C4-2B (cell line): ENCODE results near the gene CNTN4.

ENCODE experiments used
- H3K27ac ChIP-seq: fragments of 450-650 bp; 2 replicates; pipeline ENCODE4 v1.5.1; 2017
- CTCF ChIP-seq: fragments of 450-650 bp; conservative IDR thresholded peaks from 2 replicates; pipeline ENCODE4 v1.5.1; 2017; ENCODE audit warnings: mild to moderate bottlenecking
- ZFX ChIP-seq: fragments of 450-650 bp; IDR thresholded peaks from 2 replicates; pipeline ENCODE4 v1.6.1; 2017

CNTN4 gene

DNA sequence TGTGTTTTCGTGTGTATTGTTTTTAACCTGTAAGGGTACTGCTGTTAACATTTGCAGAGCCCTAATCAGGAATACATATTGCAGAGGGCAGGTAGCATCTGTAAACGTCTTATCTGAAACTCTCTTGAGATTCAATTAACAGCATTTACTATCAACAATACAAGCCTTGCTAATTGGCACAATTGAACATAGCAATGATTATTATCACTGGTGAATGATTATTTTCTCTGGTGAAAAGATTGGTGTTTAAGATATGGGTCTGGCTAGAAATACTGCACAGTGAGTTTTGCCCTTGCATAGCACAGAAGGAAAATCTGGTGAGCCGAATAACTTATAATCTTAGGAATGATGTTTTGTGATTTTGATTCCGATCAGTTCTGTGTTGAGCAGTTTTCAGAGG lies 5.9 kb upstream of the CNTN4 start:
- no peak for TF ChIP-seq ZFX
- TF ChIP-seq CTCF = no peak
- H3K27ac ChIP-seq = no peak overlapping the region

DNA sequence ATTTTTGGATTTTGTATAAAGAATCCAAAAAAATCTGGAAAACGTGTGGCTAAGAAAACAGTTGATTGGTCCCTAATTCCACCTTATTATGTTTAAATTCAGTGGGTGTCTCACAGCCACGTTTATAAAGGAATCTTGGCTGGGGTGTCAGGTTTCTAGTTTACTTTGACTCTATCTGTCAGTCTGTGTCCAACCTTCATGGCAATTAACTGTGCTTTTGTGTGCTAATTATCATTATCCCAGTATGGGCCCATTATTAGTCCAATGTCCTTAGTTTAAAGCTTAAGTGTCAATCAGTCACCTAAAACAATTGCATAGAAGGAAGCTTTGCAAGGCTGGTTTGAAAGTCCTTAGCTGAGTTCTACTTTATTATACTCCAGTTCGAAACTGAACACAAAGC lies 3.7 kb upstream of the CNTN4 start:
- no peak overlapping the region for H3K27ac ChIP-seq
- TF ChIP-seq CTCF (no peak), ZFX (no peak)

- H3K27ac ChIP-seq = no peak overlapping the region
- TF ChIP-seq ZFX (no peak), CTCF (no peak)
These were observed 2.5 kb upstream of the CNTN4 start for GRCh38 chr3:2096216-2096615.

- H3K27ac ChIP-seq = no peak overlapping the region
- TF ChIP-seq CTCF (no peak), ZFX (no peak)
These were observed 950 bp upstream of the CNTN4 start for GRCh38 chr3:2097641-2098191.

GRCh38 chr3:2099028-2099671 lies 484 bp downstream of the CNTN4 start:
- H3K27ac ChIP-seq = no peak overlapping the region
- TF ChIP-seq ZFX (no peak), CTCF (no peak)

GRCh38 chr3:2099779-2100191 lies 1.1 kb downstream of the CNTN4 start:
- no peak overlapping the region for H3K27ac ChIP-seq
- TF ChIP-seq CTCF (no peak), ZFX (no peak)

- TF ChIP-seq ZFX = no peak
- no peak for TF ChIP-seq CTCF
- H3K27ac ChIP-seq = no peak overlapping the region
These were observed 7.8 kb downstream of the CNTN4 start for GRCh38 chr3:2106438-2106837.
